Activated T-cell treated with anti-CD3 and anti-CD28 coated beads, Interleukin-2, amount 50 U/mL, for 48 hours (primary cell): Measurements from ENCODE around the gene L3MBTL4.

ENCODE experiments used
- DNase-seq, 2 experiments: peaks; one replicate each; pipeline ENCODE4 v3.0.0-alpha.2; 2020

The L3MBTL4 gene

DNA sequence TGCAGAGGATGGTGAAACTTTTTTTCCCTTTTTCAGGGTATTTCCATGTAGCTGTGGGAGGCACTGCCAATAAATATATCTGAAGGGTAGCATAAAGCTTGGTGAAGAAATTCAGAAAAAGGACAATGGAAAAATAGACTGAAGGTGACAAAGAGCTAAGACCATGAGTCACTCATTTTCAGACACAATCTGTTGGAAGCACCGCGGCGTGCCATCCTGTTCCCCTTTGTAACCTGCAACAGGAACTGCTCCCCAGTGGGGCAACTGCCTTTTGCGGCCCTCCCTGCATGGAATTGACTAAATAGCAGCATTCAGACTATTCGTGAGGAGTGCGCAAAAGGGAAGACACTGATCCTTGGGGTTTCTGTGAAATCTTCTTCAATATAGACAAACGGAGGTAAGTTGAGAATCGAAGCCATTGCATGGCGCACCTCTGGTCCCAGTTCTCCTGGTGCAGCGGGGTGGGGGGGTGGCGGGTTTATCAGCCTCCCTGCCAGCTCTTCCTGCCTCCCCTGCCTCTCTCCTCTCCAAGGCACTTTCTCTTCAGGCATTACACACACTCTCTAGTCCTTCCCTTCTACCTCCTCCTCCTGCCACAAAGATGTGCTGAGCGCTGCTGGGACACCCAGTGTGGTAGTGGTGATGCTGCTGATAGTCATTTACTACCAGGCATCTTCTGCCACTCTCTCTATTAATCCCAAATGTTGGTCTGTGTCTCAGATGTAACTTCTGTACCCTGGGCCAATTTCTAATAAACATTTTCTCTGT lies 393.2 kb downstream of the L3MBTL4 start:
- no peak for DNase-seq

DNA sequence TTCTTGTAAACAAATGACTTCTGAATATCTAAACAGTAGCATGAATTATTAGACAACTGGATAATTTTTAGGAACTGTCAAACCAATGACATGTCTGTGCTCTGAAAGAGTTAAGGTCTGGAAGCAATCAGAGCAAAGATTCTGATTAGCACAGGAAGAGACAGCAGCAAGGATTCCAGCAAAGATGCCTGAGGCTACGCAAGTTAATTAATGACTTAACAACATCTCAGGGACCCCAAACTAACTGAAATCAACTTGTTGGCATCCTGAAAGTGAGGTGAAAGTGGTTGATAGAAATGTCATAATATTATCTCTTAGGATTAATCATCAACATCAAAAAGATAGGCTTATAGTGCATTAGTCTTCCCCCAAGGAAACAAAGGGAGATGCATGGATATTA lies 396.0 kb downstream of the L3MBTL4 start:
- DNase-seq, result no peak

DNA sequence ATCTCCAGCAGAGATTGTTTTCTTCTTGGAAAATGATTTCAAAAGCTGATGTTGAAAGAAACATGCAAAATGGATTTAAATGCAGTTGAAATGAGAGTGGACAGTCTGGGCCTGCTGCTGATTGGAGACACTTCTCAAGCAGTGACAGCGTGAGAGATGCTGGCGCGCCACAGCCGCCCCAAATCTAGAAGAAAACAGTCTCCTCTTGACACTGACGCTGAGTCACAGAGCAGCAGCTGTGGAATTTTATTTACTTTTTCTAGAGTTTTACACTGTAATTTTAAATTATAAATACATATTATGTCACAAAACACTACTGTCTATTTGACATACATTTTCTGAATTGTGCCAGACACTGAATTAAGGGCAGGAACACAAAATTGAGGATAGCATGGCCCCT lies 397.5 kb downstream of the L3MBTL4 start:
- no peak for DNase-seq

DNA sequence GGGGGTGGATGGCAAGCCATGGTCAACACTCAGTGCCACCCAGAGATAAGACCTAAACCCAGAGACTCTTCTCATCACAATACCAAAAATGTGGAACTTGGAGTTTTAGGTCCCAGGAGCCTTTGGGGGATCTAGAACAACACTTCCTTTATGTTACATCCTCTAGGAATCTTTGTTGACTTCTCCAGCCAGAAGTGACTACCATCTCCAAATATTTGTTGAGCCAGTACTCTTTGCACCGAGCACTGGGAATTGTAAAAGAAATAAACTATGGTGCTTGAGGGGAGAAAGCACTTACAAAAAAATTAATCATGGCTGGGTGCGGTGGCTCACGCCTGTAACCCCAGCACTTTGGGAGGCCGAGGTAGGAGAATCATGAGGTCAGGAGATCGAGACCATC lies 399.3 kb downstream of the L3MBTL4 start:
- DNase-seq, result no peak

DNA sequence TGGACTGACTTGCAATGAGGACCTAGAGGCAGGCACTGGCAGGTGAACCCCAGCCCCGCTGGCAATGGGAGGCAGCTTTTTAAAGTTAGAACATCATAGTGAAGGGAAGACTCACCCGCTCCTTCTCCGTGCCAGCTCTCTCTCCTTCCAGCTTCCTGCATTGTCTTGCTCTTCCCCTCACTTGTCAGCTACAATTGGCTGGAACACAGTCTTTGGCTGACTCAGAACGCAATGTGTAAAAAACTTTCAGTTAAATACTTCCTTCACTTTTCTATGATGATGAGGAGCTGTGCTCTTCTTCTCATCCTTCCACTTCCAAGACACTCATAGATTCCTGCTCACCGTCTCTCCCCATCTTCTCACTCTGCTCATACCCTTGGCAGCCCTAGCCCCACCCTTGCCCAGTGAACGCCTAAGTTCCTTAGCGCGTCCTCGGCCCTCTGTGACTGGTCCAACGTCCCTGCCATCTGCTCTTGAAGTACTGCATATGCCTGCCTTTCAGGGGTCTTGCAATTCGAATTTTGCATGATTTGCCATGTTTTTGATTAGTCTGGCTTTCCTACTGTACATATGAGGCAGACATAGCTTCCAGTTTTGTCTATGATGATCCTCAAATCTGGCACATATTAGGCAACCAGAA lies 401.4 kb downstream of the L3MBTL4 start:
- no peak for DNase-seq

DNA sequence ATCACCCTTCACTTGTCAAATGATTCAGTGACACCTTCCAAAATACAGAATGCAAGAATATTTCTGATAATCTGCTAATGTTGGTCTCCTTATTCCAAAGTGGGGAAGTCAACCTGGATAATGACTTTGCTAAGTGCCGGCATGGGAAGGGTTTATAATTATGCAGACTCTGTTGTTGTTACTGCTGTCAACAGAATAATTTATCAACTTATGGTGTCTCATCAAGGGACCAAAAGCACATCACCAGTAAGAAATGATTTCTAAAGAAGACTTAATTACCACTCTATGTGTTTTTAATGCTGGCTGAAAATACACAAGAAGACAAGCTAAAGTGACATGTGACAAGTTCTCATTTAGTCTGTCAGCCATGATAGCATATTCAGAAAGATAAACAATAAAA lies 403.8 kb downstream of the L3MBTL4 start:
- no peak for DNase-seq

DNA sequence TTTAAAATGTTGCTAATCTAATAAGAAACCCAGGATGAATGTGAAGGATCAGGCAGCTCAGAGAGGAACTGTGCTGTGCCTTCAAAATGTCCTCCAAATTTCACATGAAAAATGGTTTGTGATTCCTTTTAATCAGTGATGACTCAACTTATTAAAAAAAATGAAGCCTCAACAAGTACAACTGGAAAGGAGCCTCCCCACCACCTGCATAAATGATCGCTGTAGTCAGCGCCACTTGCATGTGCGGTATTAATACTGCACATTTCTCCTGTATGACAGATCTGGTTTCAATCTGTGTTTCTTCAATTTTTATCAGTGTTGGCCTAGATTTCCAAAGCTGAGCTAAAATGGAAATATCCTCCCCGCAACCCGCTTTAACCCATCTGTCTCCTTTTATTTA lies 404.4 kb downstream of the L3MBTL4 start:
- DNase-seq, result no peak

DNA sequence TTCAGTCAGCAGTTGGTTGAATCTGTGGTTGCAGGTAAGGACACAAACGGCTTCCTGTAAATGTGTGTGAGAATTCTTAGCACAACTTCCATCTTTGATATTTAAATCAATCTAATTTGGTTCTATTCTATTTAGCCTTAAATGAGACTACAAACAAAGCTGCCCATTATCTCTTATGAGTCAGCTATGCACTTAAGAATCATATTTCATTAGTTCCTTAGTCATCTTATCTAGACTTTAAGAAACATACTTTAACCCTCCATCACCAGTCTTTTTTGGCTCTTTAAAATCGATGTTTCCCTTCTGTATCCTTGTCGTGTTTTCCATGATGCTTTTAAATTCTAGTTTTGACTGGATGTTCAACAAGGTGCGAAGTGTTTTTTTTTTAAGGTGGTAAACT lies 405.0 kb downstream of the L3MBTL4 start:
- DNase-seq, result no peak

DNA sequence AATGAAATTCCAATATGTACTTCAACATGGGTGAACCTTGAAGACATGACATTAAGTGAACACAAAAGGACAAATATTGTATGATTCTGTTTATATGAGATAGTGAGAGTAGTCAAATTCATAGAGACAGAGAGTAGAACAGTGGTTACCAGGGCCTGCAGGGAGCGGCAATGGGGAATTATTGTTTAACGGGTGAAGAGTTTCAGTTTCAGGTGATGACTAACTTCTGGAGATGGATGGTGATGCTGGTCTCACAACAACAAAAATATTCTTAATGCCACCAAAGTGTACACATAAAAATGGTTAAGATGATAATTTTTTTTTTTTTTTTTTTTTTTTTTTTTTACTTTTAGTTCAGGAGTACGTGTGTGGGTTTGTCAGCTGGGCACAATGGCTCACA lies 410.0 kb downstream of the L3MBTL4 start:
- DNase-seq, result peak in 1 of 2 experiments; percentile 25

DNA sequence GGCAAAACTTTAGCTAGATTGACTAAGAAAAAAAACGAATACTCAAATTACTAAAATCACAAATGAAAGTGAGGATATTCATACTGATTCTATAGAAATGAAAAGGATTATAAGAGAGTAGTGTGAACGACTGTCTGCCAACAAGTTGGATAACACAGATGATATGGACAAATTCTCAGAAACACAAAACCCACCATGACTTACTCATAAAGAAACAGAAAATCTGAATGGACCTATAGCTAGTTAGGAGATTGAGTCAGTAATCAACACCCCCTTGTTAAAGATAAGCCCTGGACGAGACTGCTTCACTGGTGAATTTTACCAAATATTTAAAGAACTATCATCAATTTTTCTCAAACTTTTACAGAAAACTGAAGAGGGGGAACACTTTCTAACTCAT lies 410.6 kb downstream of the L3MBTL4 start:
- no peak for DNase-seq

DNA sequence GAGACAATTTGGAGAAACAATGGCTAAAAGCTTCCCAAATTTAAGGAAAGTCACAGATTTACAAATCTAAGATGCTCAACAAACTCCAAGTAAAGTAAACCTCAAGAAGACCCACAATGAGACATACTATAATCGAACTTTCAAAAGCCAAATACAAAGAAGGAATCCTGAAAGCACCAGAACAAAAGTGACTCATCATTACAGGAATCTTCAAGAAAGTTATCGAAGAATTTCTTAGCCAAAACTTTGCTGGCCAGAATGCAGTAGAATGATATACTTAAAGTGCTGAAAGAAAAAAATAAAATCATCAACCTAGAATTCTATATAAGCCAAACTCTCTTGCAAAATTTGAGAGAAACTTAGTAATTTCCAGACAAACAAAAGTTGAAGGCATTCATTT lies 412.8 kb downstream of the L3MBTL4 start:
- no peak for DNase-seq

DNA sequence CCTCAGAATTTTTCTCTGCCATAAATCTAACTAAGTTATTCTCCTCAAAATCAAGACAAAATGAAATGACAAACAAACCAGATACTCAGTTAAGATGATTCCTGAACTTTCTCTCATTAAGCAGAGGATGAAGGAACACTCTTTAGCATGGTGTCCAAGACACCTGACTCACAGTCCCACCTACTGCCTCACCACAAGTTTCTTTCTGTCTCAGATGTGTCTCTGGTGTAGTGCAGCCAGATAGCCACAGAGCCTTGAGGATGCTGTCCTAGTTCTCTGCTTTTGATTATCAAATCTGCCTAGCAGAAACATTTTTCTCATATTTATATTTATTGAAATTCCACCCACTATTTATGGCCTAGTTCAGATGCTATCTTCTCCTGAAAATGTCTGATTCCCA lies 415.8 kb downstream of the L3MBTL4 start:
- no peak for DNase-seq

DNA sequence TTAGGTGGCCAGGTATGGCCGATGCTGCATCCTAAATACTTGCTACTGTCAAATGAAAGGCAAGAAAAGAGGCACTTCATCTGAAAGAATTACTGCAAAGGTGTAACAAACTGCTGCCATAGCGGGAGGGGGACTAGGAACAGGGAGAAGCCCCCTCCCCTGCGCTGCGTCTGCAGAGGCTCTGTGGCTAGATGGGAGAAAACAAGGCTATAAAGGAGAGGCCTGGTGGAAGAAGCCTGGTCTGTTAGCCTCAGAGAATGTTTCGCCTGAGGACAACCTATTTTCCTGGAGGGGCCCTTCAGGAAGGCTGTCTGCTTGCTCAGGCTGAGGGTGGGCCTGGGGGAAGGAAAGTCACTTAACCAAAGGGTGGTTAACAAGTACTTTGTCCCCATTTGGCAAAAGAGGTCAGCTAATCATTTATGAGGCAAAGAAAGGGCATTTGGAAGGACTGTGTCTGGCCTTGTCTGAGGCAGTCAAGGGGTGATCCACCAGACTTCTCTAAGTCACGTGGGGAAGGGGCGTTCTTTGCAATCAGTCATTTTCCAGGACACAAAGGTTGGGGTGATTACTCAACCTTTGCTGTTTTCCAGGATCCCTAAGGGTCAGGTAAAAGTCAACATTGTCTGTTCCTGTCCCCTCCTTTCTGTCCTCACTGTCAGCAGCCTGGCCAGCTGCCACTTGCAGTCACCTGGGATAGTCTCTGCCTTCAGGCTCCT lies 416.4 kb downstream of the L3MBTL4 start:
- DNase-seq, result no peak

DNA sequence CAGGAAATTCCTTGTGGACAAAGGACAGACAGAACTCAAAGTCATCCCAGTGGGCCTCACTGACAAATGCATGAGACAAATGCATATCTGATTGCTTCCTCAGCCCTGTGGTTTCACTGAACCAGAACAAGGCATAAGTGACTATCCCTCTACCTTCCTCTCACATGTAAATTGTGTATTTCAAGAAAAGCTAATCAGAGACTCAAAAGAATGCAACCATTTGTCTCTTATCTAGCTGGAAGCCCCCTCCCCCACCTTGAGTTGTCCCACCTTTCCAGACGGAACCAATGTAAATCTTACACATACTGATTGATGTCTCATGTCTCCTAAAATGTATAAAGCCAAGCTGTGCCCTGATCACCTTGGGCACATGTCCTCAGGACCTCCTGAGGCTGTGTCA lies 417.4 kb downstream of the L3MBTL4 start:
- DNase-seq, result no peak

DNA sequence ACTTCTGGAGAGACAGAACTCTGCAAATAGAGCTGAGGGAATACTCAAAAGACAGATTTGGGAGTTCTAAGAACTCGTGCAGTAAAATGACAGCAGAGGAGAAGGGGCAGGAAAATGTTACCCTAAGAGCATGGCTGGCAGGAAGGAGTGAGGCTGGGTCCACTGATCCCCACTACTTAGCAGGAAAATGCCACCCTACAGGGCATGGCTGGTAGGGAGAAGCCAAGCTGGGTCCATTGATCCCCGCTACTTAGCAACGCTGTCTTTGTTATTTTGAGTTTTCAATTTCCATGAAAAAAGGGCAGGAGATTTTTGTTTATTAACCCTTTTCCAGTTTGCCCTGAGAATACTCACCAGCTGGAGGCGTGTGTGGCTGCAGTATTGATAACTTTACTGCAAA lies 419.1 kb downstream of the L3MBTL4 start:
- DNase-seq, result no peak

DNA sequence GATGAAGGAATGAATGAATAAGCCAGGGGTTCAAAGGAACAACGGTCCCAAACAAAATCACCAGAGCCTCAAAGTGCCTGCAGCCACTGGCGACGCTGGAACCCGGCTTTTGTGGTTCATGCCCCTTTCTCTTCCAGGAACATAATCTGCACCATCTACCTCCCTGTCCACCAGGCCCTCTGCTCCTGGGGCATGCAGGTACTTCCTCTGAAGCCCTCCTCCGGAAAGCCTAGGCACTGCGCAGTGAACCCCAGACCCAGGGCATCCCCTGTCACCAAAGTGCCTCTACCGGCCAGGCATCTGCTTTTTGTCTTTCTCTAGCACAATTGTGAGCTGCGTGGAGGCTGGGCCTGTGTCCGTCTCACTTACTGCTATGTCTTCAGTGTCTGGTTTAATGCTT lies 420.8 kb downstream of the L3MBTL4 start:
- no peak for DNase-seq

DNA sequence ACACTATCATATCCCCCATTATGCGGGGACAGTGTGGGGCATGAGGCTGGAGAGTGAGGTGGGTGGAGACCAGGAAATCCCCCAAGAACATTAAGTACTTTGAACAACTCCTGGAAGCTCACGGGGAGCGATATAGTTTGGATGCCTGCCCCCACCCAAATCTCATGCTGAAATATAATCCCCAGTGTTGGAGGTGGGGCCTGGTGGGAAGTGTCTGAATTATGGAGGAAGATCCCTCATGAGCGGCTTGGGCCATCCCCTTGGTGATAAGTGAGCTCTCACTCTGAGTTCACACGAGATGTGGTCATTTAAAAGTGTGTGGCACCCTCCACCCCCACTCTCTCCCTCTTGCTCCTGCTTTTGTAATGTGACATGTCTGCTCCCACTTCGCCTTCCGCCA lies 422.3 kb downstream of the L3MBTL4 start:
- no peak for DNase-seq

DNA sequence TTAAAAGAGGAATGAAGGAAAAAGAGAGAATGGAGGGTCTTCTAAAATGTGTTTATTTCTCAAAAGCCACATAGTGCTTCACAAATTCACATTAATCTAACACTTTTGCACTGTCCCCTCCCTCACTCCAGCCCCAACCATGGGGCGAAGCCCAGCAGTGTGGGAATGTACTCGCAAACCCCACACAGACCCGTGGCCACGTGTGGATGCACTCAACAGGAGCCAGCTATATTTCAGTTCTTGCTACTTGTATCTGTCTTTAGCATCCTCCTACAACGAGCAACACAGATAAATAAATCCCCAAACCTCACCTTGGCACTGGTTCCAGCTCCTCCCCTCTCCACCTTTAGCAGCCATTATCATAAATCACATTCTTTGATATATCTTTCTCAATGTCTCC lies 427.5 kb downstream of the L3MBTL4 start:
- DNase-seq, result no peak

DNA sequence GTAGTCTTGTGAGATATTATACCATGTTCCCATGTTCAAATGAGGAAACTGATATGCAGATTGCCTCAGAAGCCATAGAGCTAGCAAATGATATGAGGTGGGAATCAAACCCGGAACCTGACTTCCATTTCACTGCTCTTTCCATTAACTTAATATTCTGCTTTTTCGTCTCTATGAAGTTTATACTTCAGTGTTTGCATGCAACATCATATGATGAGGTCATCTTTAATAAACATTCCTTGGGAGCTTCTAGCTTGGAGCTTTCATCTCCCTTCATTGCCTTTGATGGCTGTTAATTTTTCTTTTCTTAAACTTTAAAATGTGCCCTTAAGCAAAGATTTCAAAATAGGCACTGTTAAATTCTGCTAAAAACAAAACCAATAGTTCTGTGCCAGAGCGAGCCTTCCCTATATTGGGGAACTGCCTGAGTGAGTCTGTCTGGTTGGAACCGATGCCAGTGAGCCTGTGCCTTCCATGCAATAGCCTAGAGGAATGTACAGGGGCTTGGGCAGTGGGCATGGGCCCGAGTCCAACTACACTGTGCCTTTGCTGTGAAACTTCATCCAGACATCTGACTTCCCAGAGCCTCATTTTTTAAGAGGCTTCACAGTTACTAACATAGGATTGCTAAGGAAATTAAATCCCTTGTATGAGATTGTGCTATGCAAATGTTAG lies 428.3 kb downstream of the L3MBTL4 start:
- DNase-seq, result no peak

DNA sequence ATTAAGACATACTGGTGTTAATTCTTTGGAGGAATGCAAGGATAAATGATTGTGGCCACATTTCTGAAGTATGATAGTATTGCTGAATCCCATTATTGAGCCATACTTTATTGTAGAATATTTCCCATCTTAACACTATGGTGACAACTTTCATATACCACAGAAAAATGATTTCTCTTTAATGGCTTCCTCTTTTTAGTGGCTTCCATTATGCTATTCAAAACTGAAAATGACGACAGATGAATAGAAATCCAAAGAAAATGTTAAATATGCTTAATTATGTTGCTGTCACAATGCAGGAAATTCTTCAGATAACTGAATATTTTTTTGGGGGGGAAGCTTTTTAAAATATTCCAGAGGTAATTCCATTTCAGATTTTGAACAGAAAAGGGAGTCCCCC lies 430.5 kb downstream of the L3MBTL4 start:
- no peak for DNase-seq

DNA sequence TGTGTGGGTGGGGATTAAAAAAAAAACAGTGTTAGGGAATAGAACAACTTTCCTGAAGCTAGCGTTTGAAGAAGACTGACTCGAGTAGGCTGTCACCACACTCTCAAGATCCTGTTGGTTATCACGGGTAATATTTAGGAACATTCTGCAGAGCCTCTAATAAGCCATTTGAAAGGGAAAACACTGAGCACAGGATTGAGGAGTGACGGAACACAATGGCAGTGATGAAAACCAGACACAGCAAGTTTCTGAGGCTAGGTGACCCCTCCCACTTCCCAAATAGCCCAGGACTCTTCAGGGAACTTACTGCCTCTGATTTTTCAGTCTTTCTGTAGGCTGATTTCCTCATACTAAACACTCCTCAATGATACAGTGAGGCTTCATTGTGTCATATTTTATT lies 431.2 kb downstream of the L3MBTL4 start:
- DNase-seq, result no peak

DNA sequence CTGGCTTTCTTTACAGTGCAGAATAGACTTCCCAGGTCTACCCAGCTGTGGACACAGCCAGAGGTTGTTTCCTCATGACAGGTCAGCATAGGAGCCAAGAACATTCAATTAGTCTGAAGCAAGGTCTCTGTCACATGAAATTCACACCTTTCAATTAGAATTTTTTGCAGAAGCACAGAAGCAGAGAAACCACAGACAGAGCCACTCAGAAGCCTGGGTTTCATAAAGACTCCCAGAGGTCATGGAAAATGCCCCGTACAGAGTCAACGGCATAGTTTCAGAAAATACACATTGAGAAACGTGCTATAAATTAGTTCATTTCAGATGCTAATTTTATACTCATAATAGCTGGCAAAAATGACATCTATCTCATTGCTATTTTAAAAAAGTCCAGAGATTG lies 432.4 kb downstream of the L3MBTL4 start:
- DNase-seq, result no peak

DNA sequence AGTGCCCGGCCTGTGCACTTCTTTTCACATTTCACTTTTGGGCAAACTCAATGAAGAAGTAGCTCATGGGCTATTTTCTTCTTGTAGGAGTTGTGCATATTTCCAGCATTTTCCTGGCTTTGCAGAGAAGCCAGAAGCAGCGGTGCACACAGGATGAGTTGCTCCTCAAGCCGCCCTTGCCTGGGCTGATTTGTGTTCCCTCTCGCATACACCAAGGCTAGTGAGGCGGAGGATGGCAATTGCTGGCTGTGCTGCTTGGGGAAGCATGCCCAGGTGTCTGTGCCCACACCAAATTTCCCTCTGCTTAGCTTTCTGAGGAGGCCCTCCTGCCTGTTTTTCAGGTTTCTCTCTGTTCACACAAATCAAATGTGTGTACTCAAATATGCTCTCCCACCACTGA lies 434.0 kb downstream of the L3MBTL4 start:
- no peak for DNase-seq

DNA sequence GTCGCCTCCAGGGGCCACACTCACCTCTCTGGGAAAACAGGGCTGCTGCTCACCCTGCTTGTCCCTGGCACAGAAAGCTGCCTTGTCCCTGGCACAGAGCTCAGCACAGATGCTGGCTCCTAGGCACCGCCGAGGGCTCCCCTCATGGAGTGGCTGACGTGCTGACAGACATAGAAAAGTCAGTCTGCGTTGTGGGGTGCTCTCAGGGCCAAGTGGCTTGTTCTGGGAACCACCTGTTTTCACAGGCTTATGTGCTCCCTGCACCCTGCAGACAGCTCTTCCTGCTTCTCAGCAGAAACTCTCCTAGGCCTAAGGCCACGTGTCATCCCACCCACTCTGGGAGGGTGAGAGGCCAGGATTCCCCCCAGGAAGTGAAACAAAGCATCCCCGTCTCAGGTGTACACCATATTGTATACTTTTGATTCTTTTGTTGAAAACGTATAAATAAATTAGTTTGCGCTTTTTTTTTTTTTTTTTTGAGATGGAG lies 434.7 kb downstream of the L3MBTL4 start:
- no peak for DNase-seq
